NCI-H446 (cell line): ENCODE results near the gene COL9A2.

ENCODE experiments used
- DNase-seq, 2 experiments: peaks; one replicate each; lab custom pipeline; 2025; lab: John Stamatoyannopoulos, UW

Gene COL9A2

GRCh38 chr1:40257688-40258444 lies 59.2 kb downstream of the COL9A2 start, which contains the start of gene ZMPSTE24:
Gene ZMPSTE24, plus strand, starts transcription at chr1:40258236. Its CDS starts 36 bp downstream, at chr1:40258272.
- peak; percentile 96 to 98 for DNase-seq

- DNase-seq: peak in 1 of 2 experiments; percentile 35
Observed at GRCh38 chr1:40257313-40257687, 59.8 kb downstream of the COL9A2 start.

GRCh38 chr1:40256401-40257084 lies 60.5 kb downstream of the COL9A2 start:
- DNase-seq: no peak

GRCh38 chr1:40255231-40255630 lies 61.9 kb downstream of the COL9A2 start:
- DNase-seq: no peak

- DNase-seq: no peak
Observed at GRCh38 chr1:40252601-40253000, 64.5 kb downstream of the COL9A2 start.

- DNase-seq: no peak
Observed at GRCh38 chr1:40251456-40251855, 65.6 kb downstream of the COL9A2 start.
